ENCODE measurements around the gene VPS13D. TPM values are rescaled to one million over a fixed set of nuclear protein-coding genes. Genes with fewer than 3 reads are reported as not detected.
"Not testable (repeated sequence)": the region's sequence is repeated elsewhere in the genome, so short reads cannot be mapped to it uniquely, and the experiment has no call there.

The VPS13D gene
- total RNA-seq, 2 donors from 2014 or later, result 54.0 to 63.3 TPM

DNA sequence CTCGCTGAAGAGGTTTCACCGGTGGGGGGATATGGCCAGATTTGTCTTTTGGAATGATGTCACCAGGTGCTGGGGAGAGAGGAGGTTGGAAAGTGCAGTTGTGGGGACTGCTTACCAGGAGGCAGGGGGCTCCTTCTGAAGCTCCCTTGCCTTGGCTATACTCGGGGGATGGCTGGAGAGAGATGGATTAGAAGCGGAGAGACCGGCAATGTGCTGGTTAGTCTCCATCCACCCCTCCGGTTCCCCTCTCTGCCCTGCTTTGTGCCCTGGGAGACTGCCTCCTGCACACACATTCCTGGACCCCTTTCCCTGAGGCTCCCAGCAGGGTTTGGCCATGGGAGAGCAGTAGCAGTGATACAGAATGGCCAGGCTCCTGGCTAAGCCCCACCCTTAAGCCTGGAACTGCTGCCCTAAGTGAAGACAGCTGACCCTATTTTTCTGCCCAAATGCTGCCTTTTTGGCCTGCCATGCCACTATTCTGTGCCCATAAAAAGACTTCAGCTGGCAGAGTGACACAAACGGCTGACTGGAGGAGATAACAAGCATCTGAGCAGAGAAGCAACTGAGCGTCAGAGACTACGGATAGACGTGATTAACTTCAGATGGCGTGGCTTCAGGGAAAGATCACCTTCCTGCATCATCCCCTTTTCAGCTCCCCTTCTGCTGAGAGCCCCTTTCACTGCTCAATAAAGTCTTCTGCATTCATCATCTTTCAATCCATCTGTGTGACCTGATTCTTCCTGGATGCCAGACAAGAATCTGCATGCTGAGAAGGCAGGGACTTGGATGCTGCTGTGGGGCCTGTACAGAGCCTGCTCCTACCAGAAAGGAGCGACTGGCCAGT, 14.5 kb upstream of the VPS13D start:
- ATAC-seq (no peak), DNase-seq (no peak)
- H3K4me3 ChIP-seq, result no peak overlapping the region

GRCh38 chr1:12219800-12220199, 10.0 kb upstream of the VPS13D start:
- no peaks in the 10 kb centered on the region for H3K9me3 ChIP-seq
- H3K4me1 ChIP-seq, result no peaks in the 10 kb centered on the region
- 72 to 82% methylated on average over 2 to 4 of the region's 4 CpGs for WGBS, 2 donors
- ATAC-seq (no peak), DNase-seq (no peak)
- H3K27ac ChIP-seq, result no peak overlapping the region
- H3K4me3 ChIP-seq, result no peak overlapping the region
- intact Hi-C loops (cut with DNase I), result no loop called here
- TF ChIP-seq, protein P1, sequence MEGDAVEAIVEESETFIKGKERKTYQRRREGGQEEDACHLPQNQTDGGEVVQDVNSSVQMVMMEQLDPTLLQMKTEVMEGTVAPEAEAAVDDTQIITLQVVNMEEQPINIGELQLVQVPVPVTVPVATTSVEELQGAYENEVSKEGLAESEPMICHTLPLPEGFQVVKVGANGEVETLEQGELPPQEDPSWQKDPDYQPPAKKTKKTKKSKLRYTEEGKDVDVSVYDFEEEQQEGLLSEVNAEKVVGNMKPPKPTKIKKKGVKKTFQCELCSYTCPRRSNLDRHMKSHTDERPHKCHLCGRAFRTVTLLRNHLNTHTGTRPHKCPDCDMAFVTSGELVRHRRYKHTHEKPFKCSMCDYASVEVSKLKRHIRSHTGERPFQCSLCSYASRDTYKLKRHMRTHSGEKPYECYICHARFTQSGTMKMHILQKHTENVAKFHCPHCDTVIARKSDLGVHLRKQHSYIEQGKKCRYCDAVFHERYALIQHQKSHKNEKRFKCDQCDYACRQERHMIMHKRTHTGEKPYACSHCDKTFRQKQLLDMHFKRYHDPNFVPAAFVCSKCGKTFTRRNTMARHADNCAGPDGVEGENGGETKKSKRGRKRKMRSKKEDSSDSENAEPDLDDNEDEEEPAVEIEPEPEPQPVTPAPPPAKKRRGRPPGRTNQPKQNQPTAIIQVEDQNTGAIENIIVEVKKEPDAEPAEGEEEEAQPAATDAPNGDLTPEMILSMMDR (IDR thresholded peaks at IDR 0.05), result no peak
- H3K27me3 ChIP-seq, result no peaks in the 10 kb centered on the region
- H3K36me3 ChIP-seq (replicated peaks in 1 of 2; ENCODE audit: insufficient read depth in 1 of 2, low read depth in 2 of 2), result no peaks in the 10 kb centered on the region

More for the DNA sequence above, 14.5 kb upstream of the VPS13D start:
- 74 to 83% methylated on average over 11 to 12 of the region's 12 CpGs for WGBS, 2 donors
- no peak overlapping the region for H3K27ac ChIP-seq
- no peaks in the 10 kb centered on the region for H3K36me3 ChIP-seq (replicated peaks in 1 of 2; ENCODE audit: insufficient read depth in 1 of 2, low read depth in 2 of 2)
- H3K4me1 ChIP-seq, result no peaks in the 10 kb centered on the region
- H3K9me3 ChIP-seq, result no peaks in the 10 kb centered on the region
- intact Hi-C loops (cut with DNase I), result no loop called here
- TF ChIP-seq, protein P1 (IDR thresholded peaks at IDR 0.05), result no peak
- TF ChIP-seq POLR2A (IDR thresholded peaks at IDR 0.05), result no peak
- no peaks in the 10 kb centered on the region for H3K27me3 ChIP-seq

- DNase-seq (no peak), ATAC-seq (no peak)
- WGBS, 2 donors, result 56 to 63% methylated on average over 1 to 2 of the region's 2 CpGs
- intact Hi-C loops (cut with DNase I), result no loop called here
- Histone ChIP-seq H3K4me3 (no peak overlapping the region), H3K27me3 (no peaks in the 10 kb centered on the region), H3K9me3 (no peaks in the 10 kb centered on the region), H3K27ac (no peak overlapping the region), H3K36me3 (replicated peaks in 1 of 2; ENCODE audit: insufficient read depth in 1 of 2, low read depth in 2 of 2) (no peaks in the 10 kb centered on the region), H3K4me1 (no peaks in the 10 kb centered on the region)
- no peak for TF ChIP-seq POLR2A (IDR thresholded peaks at IDR 0.05)
- TF ChIP-seq, protein P1 (IDR thresholded peaks at IDR 0.05), result no peak
These were observed 8.9 kb upstream of the VPS13D start for GRCh38 chr1:12220890-12221289.

GRCh38 chr1:12222700-12223099, 7.1 kb upstream of the VPS13D start:
- intact Hi-C loops (cut with DNase I); H3K27me3 ChIP-seq; H3K27ac ChIP-seq; ATAC-seq; H3K9me3 ChIP-seq; H3K36me3 ChIP-seq (replicated peaks in 1 of 2; ENCODE audit: insufficient read depth in 1 of 2, low read depth in 2 of 2); H3K4me3 ChIP-seq; DNase-seq; H3K4me1 ChIP-seq: not testable (repeated sequence)
- 89 to 100% methylated on average over 1 of the region's 1 CpG for WGBS, 2 donors

DNA sequence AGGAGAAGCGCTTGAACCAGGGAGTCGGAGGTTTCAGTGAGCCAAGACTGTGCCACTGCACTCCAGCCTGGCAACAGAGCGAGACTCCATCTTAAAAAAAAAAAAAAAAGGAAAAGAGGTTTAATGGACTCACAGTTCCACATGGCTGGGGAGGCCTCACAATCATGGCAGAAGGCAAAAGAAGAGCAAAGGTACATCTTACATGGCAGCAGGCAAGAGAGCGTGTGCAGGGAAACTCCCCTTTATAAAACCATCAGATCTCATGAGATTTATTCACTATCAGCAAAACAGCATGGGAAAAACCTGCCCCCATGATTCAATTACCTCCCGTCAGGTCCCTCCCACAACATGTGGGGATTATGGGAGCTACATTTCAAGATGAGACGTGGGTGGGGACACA, 5.7 kb upstream of the VPS13D start:
- WGBS, 2 donors, result 89 to 90% methylated on average over 5 to 6 of the region's 6 CpGs
- H3K4me3 ChIP-seq; H3K9me3 ChIP-seq; DNase-seq; H3K27me3 ChIP-seq; intact Hi-C loops (cut with DNase I); H3K27ac ChIP-seq; H3K4me1 ChIP-seq; H3K36me3 ChIP-seq (replicated peaks in 1 of 2; ENCODE audit: insufficient read depth in 1 of 2, low read depth in 2 of 2); ATAC-seq: not testable (repeated sequence)

- intact Hi-C loops (cut with DNase I), result no loop called here
- Histone ChIP-seq H3K27me3 (no peaks in the 10 kb centered on the region), H3K9me3 (no peaks in the 10 kb centered on the region), H3K27ac (no peak overlapping the region), H3K36me3 (replicated peaks in 1 of 2; ENCODE audit: insufficient read depth in 1 of 2, low read depth in 2 of 2) (no peaks in the 10 kb centered on the region), H3K4me1 (peaks cover 13% of the 10 kb centered on the region), H3K4me3 (no peak overlapping the region)
- DNase-seq (no peak), ATAC-seq (no peak)
- WGBS, 2 donors, result 75 to 81% methylated on average over 5 to 7 of the region's 7 CpGs
- TF ChIP-seq, protein P1 (IDR thresholded peaks at IDR 0.05), result no peak
- no peak for TF ChIP-seq POLR2A (IDR thresholded peaks at IDR 0.05)
These were observed 851 bp upstream of the VPS13D start for GRCh38 chr1:12228979-12229378.

Measured in body of pancreas (tissue), 4 donors.